Measurements from ENCODE around the gene ZNF205. TPM values are rescaled to one million over a fixed set of nuclear protein-coding genes. Genes with fewer than 3 reads are reported as not detected.

ZNF205 gene
- total and polyA plus RNA-seq, 9 of the 15 experiments (the other 6 are each of a cell fraction or from before 2014, with no cell fraction given) = 2.4 to 11.8 (median 5.1) TPM; not detected in 2

- TF ChIP-seq SPI1 (IDR thresholded peaks at IDR 0.05; ENCODE audit: borderline replicate concordance, low read depth, low read length) (peak; percentile 42; the same call in 1 of the 2 replicates), MITF (IDR thresholded peaks at IDR 0.05) (0 out of 2 replicates have a peak, but pooled peaks have one; percentile 20), RAD21 (CRISPR knock-in tag; conservative IDR thresholded peaks at IDR 0.05 in 1 of 2, IDR thresholded peaks at IDR 0.05 in 1 of 2) (no peak), ETS1 (conservative IDR thresholded peaks at IDR 0.05; ENCODE audit: control insufficient read depth, low read depth, low read length) (peak; percentile 90), ZNF561 (CRISPR knock-in tag; conservative IDR thresholded peaks at IDR 0.05) (no peak), RFX5 (IDR thresholded peaks at IDR 0.05; ENCODE audit: low read depth, low read length) (peak; percentile 52; the same call in 1 of the 2 replicates), SOX6 (IDR thresholded peaks at IDR 0.05) (peak; percentile 56; the same call in 1 of the 2 replicates), ZNF24 (IDR thresholded peaks at IDR 0.05) (peak; percentile 14; the same call in 1 of the 2 replicates), ZNF518B (CRISPR knock-in tag; IDR thresholded peaks at IDR 0.05) (no peak), BRD9 (IDR thresholded peaks at IDR 0.05; ENCODE audit: low read depth, partially characterized antibody) (peak; percentile 93), FOS (IDR thresholded peaks at IDR 0.05; ENCODE audit: extremely low read depth, insufficient read length) (peak; percentile 18), ZNF592 (IDR thresholded peaks at IDR 0.05) (peak; percentile 75)
These were observed 45.0 kb downstream of the ZNF205 start (continued) for GRCh38 chr16:3157229-3158025.
